Left ventricle myocardium superior (tissue), 1 donor: ENCODE results near the gene SDHB. TPM values are rescaled to one million over a fixed set of nuclear protein-coding genes. Genes with fewer than 3 reads are reported as not detected.

Experiments used
- ATAC-seq: fragments of 200-7000 bp; cut with Tn5 transposase; one replicate; pipeline ENCODE4 v1.9.1; 2020; ENCODE audit warnings: mild to moderate bottlenecking, moderate library complexity
- DNase-seq: peaks from one replicate; pipeline ENCODE4 v3.0.0-alpha.2; 2020
- intact Hi-C: fragments of 100-400 bp; cut with micrococcal nuclease; formaldehyde crosslinking; loops from one replicate; pipeline ENCODE4 v1.11.0; 2022
- total RNA-seq: library from RNA; stranded (reverse); fragmentation: NEBNext Ultra II Directional; extraction: Animal tissue kit (Norgen Biotek cat#: 25700); gene quantifications from one replicate; pipeline ENCODE4 v1.2.1, GENCODE V29; 2021
- donor health status: DM: no; HTN: yes; CAD: no; lungs with severe emphysema.

Gene SDHB
- total RNA-seq, 1 donor from 2014 or later, result 438 TPM

DNA sequence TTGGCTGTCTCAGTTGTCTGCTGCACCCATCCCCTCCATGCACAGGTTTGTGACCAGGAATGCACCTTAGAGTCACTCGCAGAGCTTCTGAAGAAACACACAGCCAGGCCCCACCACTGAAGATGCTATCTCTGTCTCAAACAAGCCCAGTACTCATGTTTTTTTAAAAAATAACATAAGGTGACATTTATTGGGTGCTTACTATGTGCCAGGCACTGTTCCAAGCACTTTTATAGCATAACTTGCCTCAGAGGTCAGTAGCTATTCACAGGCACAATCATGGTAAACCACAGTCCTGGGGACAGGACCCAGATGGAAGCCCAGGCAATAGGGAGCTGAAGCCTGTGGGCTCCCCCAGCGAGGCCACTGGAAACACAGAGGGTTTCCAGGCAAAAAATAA lies 33.3 kb downstream of the SDHB start:
- intact Hi-C loops, result no loop called here
- ATAC-seq (no peak), DNase-seq (no peak)

- ATAC-seq, result no peak
- intact Hi-C loops, result no loop called here
- DNase-seq, result no peak
Observed at GRCh38 chr1:17018849-17019248, 35.0 kb downstream of the SDHB start.

DNA sequence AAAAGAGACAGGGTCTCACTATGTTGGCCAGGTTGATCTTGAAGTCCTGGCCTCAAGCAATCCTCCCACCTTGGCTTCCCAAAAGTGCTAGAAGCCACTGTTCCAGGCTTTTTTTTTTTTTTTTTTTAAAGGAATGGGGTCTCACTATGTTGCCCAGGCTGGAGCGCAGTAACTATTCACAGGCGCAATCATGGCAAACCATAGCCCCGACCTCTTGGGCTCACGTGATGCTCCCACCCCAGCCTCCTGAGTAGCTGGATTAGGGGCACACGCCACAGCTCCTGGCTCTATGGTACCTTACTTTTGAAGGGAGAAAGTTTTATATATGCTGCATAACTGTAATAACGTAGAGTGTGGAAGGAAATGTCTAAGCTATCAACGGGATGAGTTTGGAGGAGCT lies 36.4 kb downstream of the SDHB start:
- no peak for ATAC-seq
- DNase-seq, result no peak
- intact Hi-C loops, result no loop called here

- intact Hi-C loops, result no loop called here
- ATAC-seq, result no peak
Observed at GRCh38 chr1:17016317-17016661, 37.5 kb downstream of the SDHB start.

DNA sequence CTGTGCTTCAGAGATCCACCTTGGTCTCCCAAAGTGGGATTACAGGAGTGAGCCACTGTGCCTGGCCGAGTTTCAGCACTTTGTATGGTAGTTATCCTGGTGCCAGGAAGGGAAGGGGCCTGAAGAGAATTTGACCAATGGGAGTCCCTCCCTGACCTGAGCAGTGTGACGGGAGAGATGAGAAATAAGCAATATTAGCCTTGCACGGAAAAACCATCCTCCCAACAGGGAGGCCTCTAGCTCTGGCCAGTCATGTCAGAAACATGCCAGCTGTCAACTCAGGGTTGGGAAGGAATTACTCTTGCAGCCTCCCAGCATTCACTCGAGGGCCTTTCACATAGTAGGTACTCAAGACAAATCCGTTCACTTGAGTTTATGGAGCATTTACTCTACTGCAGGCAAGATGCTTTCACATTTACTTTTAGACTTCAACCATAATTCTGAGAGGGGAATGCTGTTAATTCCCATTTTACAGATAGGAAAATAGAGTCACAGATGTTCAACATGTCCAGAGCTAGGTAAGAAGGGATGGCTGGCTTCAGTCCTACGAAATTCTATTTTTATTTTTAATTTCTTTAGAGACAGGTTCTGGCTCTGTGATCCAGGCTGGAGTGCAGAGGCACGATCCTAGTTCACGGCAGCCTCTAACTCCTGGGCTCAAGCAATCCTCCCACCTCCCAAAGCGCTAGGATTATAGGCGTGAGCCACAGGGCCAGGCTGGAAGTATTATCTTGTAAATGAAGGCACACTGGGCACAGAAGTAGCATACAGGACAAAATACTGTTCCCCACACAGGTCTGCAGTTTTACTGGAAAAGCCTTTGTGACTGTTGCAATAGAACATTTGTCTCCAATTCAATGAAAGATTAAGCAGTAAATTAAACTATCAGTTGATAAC lies 38.9 kb downstream of the SDHB start:
- no peak for DNase-seq
- no peak for ATAC-seq
- intact Hi-C loops, result no loop called here

More at GRCh38 chr1:17016317-17016661, 37.5 kb downstream of the SDHB start:
- DNase-seq, result no peak

- ATAC-seq (no peak), DNase-seq (no peak)
- intact Hi-C loops, result no loop called here
Observed at GRCh38 chr1:17013491-17014320, 40.1 kb downstream of the SDHB start.

GRCh38 chr1:17012775-17013490 lies 40.9 kb downstream of the SDHB start:
- DNase-seq, result no peak
- intact Hi-C loops, result no loop called here
- ATAC-seq, result no peak

DNA sequence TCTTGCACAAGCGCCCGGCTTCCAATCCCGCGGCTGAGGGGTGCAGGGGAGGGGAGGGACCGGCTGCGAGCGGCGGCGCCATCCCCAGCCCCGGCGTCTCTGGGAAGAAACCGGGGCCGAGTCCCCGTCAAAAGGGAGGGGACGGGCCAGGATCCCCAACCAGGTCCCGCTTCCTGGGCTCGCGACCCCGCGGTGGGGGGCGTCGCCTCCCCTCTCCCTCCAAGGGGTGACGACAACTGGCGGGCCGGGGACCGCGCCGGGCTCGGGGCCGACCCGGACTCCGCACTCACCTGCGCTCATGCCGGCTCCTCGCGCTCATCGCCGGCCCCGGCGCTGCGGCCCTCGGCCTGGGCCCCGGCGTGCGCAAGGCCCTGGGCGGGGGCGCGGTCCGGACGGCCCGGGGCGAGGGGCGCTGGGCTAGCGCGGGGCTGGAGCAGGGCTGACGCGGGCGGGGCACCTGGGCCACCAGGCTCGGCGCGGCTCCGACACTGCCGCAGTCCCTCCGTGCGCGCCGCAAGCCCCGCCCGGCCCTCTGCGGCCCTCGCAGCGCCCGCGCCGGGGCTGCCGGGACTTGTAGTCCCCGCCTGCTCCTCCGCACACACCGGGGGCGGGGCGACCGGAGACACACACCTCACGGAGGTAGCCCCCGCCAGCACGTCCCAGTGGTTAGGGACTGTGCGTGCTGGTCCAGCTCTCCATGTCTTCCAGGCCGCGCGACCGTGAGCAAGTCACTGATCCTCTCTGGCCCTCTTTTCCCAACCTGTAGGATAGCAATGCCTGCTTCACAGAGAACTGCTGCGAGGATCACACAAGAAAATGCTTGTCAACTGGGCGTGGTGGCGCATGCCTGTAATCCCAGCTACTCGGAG lies 42.2 kb downstream of the SDHB start, which contains the start of gene ATP13A2:
ATP13A2 (minus strand) TSS at position 490 of the 869 bp plus-strand sequence; CDS start at position 300, 190 bp downstream.
- peak; percentile 97 for ATAC-seq
- intact Hi-C loops, result no loop called here
- peak; percentile 91 for DNase-seq

DNA sequence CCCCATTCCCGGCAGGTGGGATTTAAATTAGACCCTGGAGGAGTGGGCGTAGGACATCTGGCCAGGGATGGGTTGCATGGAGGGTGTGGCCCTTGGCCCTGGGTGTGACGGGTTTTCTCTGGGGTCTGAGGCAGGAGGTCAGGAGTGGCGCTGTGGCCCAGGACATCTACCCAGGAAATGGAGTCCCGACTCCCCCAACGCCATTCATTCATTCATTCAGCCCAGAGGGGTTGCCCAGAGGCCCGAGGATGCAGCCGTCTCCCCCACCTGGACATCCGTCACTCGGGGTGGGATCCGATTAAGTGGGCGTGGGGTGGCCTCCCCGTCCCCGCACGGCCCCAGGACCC lies 42.8 kb downstream of the SDHB start:
- DNase-seq (no peak), ATAC-seq (peak; percentile 2)
- intact Hi-C loops, result no loop called here

DNA sequence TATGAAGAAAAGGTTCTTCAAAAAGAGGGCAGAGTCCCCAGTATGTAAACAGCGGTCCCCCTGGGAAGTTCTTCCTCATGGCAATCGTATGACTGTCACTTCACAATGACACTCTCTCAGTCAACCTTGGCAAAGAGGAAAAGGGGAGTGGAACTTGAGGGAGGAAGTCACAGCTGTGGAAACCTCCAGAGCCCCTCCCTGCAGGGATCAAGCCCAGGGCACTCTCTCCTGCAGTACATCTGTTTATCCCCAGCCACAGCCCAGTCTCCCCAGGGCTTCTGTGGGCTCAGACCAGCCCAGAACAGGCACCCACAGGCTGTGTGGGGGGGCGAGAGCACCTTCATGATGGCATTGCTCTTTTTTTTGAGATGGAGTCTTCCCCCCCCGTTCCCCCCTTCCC lies 44.1 kb downstream of the SDHB start:
- ATAC-seq (peak; percentile 16), DNase-seq (no peak)

GRCh38 chr1:17008208-17008855 lies 45.5 kb downstream of the SDHB start:
- ATAC-seq (no peak), DNase-seq (no peak)
- intact Hi-C loops, result no loop called here

More for the DNA sequence above, 44.1 kb downstream of the SDHB start:
- intact Hi-C loops, result no loop called here

DNA sequence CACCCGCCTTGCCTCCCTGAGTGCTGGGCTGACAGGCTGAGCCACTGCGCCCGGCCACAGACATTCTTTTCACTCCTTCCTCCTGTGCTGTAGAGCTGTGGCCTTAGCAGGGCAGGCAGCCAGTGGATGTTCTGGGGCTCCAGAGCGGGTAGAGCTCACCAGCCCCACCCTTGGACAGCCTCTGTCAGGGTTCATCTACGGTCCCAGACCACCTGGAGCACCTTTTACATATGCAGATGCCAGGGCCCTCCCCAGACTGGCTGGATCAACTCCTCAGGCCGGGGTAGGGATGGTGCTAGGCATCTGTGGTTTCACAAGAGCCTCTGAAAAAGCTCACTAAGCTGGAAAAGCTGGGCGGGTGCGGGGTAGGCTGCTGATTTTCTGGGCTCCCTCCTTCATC lies 46.7 kb downstream of the SDHB start:
- DNase-seq (no peak), ATAC-seq (no peak)
- intact Hi-C loops, result no loop called here

- DNase-seq (no peak), ATAC-seq (no peak)
- intact Hi-C loops, result no loop called here
Observed at GRCh38 chr1:17005365-17005740, 48.5 kb downstream of the SDHB start.

- no peak for ATAC-seq
- no peak for DNase-seq
- intact Hi-C loops, result no loop called here
Observed at GRCh38 chr1:17004466-17005364, 49.1 kb downstream of the SDHB start.

GRCh38 chr1:17002524-17002902 lies 51.3 kb downstream of the SDHB start:
- intact Hi-C loops, result no loop called here
- ATAC-seq (no peak), DNase-seq (no peak)

- DNase-seq (no peak), ATAC-seq (no peak)
- intact Hi-C loops, result no loop called here
Observed at GRCh38 chr1:17001760-17002523, 51.9 kb downstream of the SDHB start.

DNA sequence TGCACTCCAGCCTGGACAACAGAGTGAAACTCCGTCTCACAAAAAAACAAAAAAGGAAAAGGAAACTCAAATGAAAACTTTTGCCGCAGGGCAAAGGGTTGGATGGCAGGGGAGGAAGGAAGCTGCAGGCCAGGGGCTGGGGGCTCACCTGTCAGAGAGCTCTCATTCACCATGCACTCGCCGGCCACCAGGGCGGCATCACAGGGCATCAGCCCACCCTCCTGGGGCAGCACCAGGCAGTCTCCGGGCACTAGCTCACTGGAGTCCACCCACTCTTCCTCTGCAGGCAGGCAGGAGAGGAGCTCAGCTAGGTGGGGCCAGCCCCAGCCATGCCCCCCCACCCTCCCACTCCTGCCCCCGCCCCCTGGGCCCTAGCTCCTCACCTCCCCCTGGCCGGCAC lies 54.0 kb downstream of the SDHB start:
- ATAC-seq, result no peak
- intact Hi-C loops, result no loop called here
- no peak for DNase-seq
